WI38 (cell line): ENCODE measurements around the gene WDR53.
"Not testable (repeated sequence)": the region's sequence is repeated elsewhere in the genome, so short reads cannot be mapped to it uniquely, and the experiment has no call there.

Experiments used
- H3K4me3 ChIP-seq: 2 replicates; pipeline ENCODE4 v1.5.1; 2011; ENCODE audit warnings: low read depth, mild to moderate bottlenecking, control low read depth, low read length
- TF ChIP-seq, protein P1 (sequence below): IDR thresholded peaks from 2 replicates; pipeline ENCODE4 v1.5.1; 2012; ENCODE audit warnings: low read depth, mild to moderate bottlenecking, control low read depth, low read length

Gene WDR53

GRCh38 chr3:196568246-196569002, at the start of gene WDR53, which contains the start of gene FBXO45:
Gene WDR53 (minus strand): TSS chr3:196568554. CDS start chr3:196561475, 7,079 bp downstream.
Gene FBXO45 (plus strand): TSS chr3:196568660. CDS start chr3:196568985, 325 bp downstream.
- peak within 1 kb of the TSS; percentile 100 for H3K4me3 ChIP-seq
- TF ChIP-seq, protein P1, sequence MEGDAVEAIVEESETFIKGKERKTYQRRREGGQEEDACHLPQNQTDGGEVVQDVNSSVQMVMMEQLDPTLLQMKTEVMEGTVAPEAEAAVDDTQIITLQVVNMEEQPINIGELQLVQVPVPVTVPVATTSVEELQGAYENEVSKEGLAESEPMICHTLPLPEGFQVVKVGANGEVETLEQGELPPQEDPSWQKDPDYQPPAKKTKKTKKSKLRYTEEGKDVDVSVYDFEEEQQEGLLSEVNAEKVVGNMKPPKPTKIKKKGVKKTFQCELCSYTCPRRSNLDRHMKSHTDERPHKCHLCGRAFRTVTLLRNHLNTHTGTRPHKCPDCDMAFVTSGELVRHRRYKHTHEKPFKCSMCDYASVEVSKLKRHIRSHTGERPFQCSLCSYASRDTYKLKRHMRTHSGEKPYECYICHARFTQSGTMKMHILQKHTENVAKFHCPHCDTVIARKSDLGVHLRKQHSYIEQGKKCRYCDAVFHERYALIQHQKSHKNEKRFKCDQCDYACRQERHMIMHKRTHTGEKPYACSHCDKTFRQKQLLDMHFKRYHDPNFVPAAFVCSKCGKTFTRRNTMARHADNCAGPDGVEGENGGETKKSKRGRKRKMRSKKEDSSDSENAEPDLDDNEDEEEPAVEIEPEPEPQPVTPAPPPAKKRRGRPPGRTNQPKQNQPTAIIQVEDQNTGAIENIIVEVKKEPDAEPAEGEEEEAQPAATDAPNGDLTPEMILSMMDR: no peak

- H3K4me3 ChIP-seq: no peak overlapping the region
- TF ChIP-seq, protein P1: no peak
Measured at GRCh38 chr3:196617256-196617655, 48.9 kb upstream of the WDR53 start.

GRCh38 chr3:196615234-196615633, 46.9 kb upstream of the WDR53 start:
- H3K4me3 ChIP-seq: not testable (repeated sequence)

- TF ChIP-seq, protein P1: no peak
- no peak overlapping the region for H3K4me3 ChIP-seq
Measured at GRCh38 chr3:196611761-196612483, 43.6 kb upstream of the WDR53 start.

DNA sequence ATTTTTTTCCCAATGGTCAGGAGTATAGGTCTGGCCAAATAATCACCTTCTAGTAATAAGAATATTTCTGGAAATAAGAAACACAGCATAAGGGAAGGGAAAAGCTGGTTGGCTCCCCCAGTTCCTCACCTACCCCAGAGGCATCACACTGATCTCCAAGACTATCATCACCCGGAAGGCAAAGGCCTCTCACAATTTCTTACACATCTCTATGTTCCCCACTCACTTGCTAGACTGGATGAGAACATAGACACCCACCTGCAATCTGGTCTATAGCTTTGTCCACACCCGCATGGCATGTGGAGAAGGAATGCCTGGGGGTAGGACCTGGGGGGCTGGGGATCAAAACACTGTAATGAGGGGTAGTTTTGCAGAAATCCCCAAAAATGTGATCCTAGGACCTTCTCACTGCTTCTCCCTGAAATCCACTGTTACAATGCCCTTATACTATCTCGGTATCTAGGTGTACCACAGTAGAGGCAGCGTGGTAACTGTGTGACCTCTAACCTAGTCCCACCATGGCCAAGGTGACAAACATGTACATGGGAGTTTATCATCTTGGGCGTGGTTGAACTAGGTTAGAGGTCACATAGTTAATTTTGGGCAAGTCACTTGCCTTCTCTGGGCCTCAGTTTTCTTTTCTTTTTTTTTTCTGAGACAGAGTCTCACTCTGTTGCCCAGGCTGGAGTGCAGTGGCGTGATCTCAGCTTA, 41.6 kb upstream of the WDR53 start:
- TF ChIP-seq, protein P1: no peak
- H3K4me3 ChIP-seq: no peak overlapping the region

DNA sequence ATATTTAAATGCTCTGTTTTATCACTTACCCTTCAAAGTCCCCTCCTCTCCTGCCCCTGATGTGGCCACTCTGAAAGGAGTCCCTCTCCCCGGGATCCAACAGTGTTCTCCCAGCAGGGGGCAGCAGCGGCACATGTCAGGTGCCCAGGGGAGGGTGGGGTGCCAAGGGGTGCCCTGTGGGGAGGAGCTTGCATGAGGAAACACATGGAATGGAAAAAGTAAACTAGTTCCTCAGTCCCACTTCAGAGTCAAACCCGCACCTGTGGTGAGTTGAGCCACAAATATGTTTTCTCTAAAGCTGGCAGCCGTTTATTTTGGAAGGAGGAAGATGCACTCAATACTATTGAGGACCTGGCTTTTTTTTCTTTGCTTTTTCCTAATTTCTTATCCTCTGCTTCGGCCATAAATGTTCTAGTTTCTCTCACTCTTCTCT, 41.0 kb upstream of the WDR53 start:
- H3K4me3 ChIP-seq: no peak overlapping the region
- TF ChIP-seq, protein P1: peak; percentile 73

DNA sequence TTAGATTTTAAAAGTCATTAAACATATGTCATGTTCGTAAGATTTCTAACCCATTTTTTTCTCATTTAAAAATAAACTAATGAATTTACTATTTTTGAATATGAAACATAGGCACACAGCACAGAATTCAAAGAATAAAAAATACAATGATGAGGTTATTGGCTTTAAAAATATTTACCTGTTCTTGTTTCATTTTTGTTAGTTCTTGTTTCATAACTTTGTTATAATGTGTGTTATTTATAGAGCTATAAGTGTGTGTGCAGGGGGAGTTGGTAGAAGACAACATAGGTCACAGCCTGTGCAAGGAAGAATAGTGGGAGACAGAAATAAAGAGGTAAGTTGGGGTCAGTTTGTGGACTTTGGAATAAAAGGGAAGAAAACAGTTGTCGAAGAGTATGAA, 40.3 kb upstream of the WDR53 start:
- H3K4me3 ChIP-seq: no peak overlapping the region
- TF ChIP-seq, protein P1: no peak
